Umbilical cord (tissue), 2 donors: Measurements from ENCODE around the gene VPS4B. TPM values are rescaled to one million over a fixed set of nuclear protein-coding genes. Genes with fewer than 3 reads are reported as not detected.

Source experiments
- DNase-seq: peaks from one replicate; pipeline ENCODE4 v3.0.0-alpha.2; 2015; ENCODE audit warnings: low spot score
- total RNA-seq: library from RNA; depleted of rRNA; stranded (reverse); fragments of >200 nt; gene quantifications from one replicate; pipeline ENCODE4 v1.2.3, GENCODE V29; 2014; ENCODE audit warnings: low replicate concordance; ENCODE audit not compliant: insufficient read depth

Gene VPS4B
- total RNA-seq, 1 donor from 2014 or later, result 51.3 TPM

DNA sequence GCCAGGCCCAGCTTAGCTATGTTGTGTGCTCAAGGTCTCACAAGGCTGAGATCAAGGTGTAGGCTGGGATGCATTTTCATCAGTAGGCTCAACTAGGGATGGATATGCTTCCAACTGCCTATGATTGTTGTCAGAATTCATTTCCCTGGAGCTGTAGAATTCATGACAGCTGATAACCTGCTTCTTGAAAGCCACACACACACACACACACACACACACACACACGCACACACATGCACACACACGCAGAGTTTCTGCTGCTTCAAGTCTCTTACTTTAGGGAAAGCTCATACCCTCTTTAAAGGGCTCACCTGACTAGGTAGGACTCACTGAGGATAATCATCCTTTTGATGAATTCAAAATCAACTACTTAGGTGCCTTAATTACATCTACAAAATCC lies 8.2 kb upstream of the VPS4B start:
- DNase-seq, result no peak

DNA sequence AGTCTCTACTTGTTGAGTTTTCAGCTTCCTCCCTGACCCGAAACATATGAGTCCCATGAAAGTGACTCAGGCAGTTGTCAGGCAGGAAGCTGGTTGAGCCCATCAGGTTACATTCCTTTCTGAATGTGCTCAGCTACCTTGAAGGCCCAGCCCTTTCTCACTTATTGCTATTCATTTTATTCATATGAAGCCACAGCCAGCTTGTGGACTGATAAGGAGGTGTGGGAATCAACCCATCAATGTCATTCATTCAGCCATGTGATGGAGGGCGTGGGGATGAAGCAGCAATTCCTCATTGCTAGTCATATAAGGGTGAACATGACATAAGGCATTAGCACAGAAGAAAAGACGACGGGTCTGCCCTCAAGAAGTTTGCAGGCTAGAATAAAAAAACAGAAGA lies 5.3 kb upstream of the VPS4B start:
- peak; percentile 67 for DNase-seq

DNA sequence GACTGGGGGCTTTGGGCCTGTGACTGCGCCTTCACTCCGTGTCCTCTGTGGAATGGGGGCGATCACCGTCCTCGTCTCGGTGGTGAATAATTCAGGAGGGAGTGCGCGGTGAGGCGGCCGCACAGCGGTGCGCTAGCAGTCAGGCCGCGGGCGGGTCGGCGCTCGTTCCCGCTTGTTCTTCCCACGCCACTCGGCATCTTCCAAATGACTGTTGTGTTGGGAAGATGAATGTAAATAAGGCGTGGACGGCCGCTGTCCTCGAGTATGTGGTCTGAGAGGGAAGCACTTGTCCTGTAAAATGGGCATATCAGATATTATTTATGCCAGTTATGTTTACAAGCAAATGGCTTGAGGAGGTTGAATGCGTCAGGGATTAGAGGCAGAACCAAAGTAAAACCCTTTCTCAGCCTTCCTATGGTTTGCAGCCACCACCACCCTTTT lies 608 bp upstream of the VPS4B start:
- no peak for DNase-seq

DNA sequence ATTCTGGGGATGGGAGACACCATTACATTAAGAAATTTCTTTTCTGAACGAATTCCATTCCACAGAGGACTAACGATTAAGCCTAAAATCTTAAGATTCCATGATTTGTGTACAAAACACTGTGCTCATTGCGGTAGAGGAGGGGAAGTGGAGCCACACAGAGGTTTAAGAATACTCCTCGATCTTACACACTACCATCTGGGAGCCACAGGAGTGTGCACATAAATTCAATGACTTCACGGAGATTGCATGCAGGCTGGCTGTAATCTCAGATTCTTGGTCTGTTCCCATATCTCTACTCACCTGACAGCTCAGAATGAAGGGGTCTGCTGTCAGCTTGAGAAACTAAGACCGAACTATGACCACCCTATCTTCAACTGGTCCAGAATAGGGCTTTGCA lies 762 bp downstream of the VPS4B start:
- no peak for DNase-seq

DNA sequence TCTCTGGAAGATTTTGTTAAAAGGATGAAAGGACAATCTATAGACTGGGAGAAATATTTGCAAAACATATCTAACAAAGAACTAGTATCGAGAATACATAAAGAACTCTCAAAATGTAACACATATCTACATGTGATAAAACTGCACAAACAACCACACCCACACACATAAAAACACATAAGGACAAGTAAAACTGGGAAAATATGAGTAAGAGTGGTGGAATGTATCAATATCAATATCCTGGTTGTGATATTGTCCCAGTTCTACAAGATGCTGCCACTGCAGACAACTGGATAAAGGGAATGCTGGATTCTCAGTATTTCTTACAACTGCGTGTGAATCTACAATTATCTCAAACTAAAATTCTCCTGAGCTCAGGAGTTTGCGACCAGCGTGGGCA lies 9.3 kb downstream of the VPS4B start:
- DNase-seq, result no peak

DNA sequence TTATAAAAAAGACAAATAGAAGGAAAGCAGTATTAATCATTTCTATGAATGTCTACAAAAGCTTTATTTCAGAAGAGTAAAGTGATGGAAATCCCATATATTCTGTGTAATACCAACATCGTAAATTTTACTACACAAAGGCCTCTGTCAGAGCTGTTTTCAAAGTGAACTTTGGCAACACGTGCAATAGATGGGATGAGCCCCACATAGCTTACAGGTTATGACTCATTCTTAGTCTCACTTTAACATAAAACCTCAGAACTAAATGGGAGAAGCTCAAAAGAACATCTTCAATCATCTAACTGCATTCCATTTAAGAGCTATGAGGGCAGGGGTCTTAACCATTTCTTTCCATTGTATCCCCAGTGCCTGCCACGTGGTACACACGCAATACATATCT lies 11.5 kb downstream of the VPS4B start:
- DNase-seq, result no peak

DNA sequence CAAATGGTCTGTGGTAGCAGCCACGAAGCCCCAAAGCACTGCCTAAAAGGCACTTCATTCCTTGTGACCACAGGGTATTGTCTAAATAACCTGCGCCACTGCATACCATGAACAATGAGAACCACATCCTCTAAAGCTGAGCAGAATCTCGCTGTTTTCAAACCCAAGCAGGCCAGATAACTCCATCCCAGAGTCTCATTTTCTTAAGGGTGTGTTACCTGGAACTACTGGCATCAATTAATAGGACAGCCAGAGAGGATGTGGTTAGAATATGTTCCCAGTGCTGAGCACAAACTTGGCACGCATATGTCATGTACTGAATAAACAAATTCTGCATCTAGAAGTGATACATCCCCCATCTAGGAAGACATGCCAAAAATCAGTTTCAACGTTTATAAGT lies 13.0 kb downstream of the VPS4B start:
- DNase-seq, result no peak

DNA sequence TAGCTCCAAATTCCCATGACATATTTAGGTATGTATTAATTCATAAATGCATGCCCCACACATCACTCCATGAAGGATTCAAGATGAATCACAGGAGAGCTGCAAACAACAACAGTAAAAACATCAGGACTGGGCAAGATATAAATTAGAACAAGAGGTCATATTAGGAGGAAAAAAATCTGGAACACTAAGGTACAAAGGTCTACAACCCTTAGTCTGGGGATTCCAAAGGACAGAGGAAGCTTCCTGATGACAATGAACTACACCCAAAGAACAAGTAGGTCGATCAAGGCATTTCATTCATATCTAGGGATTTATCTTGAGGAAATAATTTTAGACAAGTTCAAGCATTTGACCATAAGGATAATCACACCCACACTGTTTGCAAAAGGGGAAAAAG lies 14.5 kb downstream of the VPS4B start:
- DNase-seq, result no peak

DNA sequence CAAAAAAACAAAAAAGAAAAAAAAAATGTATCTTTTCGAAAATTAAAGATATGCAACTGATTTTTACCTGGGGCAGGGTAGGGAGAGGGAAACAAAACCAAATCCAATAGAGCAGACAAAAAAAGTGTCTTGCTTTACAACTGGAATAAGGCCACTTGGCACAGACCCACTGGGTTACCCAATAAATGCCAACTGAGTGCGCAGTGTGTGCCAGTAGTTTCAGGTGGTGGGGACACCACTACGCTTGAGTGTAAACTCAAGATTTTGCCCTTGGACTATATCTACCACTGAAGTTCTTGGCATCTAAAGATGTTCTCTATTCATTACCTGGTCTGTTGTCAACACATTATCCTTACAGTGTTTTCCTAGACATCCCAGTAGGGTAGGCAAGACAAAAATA lies 16.3 kb downstream of the VPS4B start:
- no peak for DNase-seq

DNA sequence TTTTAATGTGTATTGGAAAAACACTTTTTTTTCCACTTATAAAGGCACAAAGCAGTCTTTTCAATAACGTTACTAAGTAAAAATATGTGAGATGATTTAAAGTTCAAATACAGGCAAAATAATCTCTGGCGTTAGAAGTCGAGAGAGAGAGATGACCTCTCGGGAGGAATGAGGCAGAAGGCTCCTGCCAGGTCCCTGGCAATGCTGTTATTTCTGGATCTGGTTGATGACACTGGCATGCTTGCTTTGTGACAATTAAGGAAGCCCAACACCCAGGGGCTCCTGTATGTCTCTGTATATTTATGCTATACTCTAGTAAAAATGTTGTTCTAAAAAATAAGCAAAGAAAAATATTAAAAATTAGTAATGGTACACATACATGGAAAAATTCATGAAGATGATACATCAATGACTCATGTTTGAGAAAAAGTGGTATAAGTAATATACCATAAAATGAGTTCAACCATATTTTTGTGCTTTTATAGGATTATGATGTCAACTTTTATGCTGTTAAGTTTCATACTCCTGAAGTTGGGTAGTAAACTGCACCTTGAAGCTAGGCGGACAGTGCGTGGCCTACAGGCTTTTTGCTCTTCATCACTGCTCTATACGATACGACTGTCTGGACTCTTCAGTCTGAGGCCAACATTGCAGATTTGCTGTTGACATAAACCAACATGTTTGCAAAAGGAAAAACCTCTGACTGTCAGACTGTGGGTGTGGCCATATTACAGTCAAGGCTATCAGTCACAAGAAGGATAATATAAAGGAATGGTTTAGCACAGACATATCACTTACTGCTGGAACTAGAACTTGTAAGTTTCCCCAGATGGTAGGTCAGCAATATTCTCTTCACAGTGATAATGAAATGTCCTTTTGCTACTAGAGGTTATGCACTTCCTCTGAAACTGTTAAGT lies 19.8 kb downstream of the VPS4B start:
- DNase-seq, result no peak

DNA sequence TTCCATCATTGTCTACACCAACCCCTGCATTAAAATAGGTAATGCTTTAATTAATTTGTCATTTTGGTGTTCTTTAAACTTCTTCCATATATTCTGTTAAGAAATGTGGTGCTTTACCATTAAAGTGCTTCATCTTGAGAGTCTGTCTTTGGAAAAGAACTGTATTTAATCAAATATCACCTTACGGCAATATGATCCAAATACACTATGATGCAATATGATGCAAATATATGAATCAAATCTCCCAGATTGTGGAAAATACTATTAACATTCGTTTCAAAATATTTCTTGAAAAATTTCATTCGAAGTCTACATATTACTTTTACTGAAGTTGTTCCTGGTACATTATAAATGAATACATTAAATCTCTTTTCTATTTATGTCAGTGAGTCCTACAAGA lies 23.0 kb downstream of the VPS4B start:
- DNase-seq, result no peak

DNA sequence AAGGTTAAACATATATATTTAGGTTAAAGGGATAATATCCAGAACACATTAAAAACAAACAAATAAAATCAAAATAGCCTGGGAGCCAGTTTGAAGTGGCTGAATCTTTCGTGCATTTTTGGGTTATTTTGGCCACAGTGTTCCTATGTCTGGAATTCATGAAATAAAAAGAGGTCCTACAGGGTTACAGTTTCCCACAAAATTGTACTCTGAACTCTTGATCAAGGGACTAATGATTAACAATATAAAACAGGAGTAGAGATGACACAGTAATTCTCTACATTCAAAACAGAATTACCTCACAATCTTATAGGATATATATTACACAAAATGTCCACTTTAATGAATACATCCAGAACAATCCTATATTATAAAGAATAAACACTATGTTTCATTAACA lies 24.9 kb downstream of the VPS4B start:
- no peak for DNase-seq

DNA sequence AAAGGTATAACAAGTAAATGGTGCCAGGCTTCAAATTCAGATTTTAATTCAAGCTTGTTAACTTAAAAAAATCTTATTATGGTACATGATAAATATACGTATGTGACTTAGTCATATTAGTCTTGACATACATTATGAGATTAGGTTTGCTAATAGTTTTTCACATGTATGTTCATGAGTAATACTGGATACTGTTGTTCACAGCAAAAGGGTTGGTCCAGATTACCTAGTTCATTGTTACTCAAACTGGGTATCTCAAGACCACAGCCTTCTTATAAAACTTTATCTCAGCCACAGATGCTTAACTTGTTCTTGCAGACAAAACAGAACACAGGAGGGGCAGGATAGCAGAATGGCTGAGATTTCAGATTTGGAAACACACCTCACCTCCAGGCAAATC lies 26.8 kb downstream of the VPS4B start:
- DNase-seq, result no peak

DNA sequence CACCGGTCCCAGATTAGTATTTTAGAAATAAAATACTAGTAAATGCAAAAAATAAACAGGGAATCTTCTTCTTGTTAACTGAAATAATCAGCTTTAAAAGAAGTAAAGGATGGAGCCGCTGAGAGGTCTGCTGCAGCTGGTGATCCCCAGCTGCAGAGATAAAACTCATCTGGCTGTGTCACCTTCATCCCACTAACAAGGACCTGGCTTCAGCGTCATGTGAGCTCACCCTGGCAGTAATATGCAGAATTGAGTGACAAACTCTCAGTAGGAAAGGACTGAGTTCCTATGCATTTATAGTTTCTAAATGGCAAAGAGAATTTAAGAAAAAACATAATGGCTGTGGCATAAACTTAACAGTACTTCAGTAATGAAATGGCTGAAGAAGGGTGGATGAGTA lies 27.3 kb downstream of the VPS4B start:
- DNase-seq, result no peak

DNA sequence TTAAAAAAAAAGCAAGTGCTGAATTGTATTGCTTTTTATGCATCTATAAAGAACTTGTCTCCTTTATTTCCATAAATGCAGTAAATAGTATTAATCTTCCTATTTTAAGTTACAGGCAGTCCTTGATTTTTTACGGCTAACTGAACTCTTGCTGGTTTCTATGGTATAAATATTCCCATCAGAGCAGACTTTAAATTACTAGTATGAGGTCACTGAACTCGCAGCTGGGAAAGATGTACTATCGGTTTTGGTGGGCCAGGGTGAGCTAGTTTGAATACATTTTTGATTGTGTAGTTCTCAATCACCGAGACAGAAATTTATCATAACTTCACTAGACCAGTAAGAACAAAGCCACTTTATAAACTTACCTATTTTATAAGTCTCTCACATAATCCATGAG lies 34.4 kb downstream of the VPS4B start:
- DNase-seq, result no peak

DNA sequence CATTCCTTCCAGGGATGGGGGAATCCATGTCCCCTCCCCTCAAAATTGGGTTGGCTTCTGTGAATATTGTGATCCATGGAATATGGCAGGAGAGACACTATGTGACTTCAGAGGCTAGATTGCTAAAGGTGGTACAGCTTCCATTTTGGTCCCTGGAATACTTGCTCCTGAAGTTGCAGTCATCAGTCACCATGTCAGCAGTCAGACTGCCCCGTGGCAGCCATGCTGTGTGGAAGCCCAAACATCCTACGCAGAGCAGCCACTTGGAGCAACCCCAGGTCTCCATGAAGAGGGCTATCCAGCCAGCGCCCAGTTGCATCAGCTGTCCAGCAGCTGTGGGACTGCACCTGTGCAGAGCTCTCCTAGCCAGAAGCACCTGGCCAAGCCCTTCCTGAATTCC lies 39.4 kb downstream of the VPS4B start:
- no peak for DNase-seq

DNA sequence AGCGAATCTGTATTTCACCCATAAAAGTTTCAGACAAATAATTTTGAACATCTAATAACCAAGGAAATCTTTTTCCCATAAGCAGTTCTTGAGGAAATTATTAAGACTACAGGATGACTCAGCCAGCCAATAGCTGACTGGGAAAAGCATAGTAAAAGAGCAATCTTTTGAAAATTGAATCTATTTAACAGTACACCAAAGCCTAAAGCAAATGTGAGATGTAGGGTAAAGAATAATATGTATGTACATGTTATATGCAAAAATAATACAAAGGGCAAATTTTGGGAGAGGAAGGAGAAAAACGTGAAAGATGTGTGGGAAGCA lies 42.7 kb downstream of the VPS4B start:
- no peak for DNase-seq

DNA sequence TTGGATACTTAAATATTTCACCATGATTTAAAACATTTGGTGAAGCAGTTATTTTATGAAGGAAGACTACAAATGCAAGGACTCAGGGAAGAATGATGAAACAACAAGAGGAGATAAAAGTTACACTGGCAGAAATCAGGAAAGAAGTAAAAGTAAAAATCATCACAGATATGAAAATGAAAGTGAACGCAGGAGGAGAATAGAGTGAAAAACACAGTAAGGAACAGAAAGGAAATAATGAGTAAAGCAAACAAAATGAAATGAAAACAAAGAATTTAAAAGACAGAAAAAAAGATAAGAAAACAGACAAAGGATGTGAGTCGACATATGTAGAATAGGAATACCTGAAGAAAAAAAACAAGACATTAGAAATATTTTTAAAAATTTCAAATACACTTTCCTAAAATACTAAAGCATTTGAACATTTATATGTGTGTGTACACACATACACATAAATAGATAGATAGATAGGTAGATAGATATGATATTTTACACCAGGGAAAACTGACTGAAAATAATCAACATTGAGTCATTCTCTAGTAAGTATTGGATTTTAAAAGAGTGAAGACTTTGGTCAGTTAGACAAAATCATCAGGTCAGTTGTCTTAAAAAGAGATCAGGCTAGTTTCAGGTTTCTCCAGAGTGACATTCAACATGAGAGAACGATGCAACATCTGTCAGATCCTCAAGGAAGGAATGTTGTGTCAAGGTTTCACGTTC lies 43.2 kb downstream of the VPS4B start:
- no peak for DNase-seq

DNA sequence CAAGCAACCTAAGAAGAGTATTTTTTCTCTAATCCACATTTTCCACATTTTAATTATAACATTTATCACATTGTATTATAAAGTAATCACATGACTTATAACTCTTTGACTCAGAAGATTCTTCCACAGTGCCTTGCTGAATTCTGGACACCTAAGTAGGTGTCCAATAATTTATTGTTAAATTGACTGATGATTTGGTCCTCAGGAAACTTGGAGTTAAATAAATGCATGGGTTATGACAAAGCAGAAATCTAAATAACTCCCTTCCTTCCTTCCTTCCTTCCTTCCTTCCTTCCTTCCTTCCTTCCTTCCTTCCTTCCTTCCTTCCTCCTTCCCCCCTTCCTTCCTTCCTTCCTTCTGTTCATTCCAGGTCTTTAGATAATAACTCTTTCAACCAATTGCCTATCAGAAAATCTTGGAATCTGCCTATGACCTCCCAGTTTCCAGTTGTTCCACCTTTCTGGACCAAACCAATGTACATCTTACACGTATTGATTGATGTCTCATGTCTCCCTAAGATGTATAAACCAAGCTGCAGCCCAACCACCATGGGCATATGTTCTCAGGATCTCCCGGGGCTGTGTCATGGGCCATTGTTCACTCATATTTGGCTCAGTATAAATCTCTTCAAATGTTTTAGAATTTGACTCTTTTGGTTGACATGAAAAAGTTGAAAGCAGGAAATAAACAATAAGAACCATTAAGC lies 44.8 kb downstream of the VPS4B start:
- DNase-seq, result no peak

DNA sequence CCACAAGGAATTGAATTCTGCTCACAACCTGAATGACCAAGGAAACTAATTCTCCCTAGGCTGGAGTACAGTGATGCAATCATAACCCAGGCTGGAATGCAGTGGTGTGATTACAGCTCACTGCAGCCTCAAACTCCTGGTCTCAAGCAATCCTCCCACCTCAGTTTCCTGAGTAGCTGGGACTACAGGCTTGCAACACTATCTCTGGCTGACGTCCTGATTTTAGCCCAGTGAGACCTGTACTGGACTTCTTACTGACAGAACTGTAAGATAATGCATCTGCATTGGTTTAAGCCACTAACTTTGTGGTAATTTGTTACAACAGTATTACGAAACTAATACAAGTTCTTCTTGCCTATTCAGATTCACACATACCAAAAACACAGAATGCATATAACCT lies 45.7 kb downstream of the VPS4B start:
- no peak for DNase-seq

DNA sequence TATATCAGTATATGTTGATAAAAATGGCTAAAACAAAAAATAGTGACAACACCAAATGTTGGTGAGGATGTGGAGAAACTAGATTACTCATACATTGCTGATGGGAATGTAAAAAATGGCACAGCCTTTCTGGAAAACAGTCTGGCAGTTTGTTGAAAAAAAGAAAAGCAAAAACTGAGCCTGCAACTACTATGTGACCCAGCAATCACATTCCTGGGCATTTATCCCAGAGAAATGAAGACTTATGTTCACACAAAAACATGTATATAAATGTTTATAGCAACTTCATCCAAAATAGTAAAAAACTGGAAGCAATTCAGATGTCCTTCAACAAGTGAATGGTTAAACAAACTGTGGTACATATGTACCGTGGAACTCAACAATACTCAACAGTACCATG lies 47.7 kb downstream of the VPS4B start:
- no peak for DNase-seq

DNA sequence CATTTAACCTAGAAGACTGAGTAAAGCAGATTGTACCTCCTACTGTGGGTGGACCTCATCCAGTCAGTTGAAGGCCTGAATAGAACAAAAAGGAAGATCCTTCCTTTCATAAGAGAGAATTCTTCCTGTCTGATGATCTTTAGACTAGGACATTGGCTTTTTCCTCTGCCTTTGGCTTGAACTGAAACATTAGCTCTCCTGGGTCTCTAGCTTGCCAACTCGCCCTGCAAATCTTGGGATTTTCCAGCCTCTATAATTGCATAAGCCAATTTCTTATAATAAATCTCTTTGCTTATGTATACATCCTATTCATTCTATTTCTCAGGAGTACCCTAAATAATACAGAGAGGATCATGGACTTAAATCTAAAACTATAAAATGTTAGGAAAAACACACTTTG lies 49.1 kb downstream of the VPS4B start:
- no peak for DNase-seq

DNA sequence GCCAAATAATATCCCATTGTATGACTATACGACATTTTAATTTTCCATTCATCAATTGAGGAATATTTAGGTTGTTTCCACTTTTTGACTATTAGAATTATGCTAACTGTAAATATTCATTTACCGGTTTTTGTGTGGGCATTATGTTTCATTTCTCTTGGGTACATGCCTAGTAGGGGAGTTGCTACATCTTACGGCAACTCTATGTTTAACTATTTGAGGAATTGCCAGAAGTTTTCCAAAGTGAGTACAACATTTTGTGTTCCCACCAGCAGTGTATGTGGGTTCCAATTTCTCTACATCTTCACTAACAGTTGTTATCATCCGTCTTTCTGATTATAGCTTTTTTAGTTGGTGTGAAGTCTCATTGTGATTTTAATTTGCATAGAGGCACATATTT lies 53.7 kb downstream of the VPS4B start:
- DNase-seq, result no peak
